ENCODE results near the gene SMARCC2. TPM values are rescaled to one million over a fixed set of nuclear protein-coding genes. Genes with fewer than 3 reads are reported as not detected.

SMARCC2 gene
- total and polyA plus RNA-seq, 9 of the 15 experiments (the other 6 are each of a cell fraction or from before 2014, with no cell fraction given): 11.9 to 86.0 (median 36.6) TPM

DNA sequence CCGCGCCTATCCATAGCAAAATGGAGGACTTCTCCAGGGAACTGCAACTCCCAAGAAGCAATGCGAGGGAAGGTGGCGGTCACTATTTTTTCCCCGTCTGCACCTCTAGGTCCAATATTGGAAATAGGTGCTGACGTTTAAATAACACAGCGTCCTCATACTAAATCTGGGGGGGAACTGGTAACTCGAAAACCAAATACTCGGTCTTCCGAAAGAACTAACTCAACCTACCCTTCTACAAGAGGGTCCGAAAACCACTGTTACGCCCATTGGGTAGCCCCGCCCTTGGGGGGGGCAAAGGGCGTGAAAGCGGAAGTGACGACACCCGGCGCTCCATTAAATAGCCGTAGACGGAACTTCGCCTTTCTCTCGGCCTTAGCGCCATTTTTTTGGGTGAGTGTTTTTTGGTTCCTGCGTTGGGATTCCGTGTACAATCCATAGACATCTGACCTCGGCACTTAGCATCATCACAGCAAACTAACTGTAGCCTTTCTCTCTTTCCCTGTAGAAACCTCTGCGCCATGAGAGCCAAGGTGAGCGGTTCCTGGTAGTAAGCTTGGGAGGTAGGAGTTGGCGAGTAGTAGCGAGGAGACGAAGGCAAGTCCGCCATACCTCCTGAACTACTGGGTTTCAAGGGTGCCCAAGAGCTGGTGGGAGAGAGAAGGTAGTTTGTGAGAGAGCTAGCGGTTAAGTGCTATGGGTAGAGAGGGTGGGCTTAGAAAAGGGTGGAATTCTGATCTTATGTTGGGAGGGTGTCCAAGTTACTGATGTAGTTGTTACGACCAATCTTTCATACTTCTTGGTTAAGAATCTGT, 72.8 kb downstream of the SMARCC2 start, which contains the start of gene RPL41 (continued):
- TF ChIP-seq, protein P1, sequence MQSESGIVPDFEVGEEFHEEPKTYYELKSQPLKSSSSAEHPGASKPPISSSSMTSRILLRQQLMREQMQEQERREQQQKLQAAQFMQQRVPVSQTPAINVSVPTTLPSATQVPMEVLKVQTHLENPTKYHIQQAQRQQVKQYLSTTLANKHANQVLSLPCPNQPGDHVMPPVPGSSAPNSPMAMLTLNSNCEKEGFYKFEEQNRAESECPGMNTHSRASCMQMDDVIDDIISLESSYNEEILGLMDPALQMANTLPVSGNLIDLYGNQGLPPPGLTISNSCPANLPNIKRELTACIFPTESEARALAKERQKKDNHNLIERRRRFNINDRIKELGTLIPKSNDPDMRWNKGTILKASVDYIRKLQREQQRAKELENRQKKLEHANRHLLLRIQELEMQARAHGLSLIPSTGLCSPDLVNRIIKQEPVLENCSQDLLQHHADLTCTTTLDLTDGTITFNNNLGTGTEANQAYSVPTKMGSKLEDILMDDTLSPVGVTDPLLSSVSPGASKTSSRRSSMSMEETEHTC (IDR thresholded peaks at IDR 0.05): no peak
- TF ChIP-seq, protein P2, sequence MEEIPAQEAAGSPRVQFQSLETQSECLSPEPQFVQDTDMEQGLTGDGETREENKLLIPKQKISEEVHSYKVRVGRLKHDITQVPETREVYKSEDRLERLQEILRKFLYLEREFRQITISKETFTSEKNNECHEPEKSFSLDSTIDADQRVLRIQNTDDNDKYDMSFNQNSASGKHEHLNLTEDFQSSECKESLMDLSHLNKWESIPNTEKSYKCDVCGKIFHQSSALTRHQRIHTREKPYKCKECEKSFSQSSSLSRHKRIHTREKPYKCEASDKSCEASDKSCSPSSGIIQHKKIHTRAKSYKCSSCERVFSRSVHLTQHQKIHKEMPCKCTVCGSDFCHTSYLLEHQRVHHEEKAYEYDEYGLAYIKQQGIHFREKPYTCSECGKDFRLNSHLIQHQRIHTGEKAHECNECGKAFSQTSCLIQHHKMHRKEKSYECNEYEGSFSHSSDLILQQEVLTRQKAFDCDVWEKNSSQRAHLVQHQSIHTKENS (CRISPR knock-in tag; IDR thresholded peaks at IDR 0.05): no peak
- peak; percentile 55 for TF ChIP-seq NELFE (IDR thresholded peaks at IDR 0.05; ENCODE audit: insufficient read depth, insufficient read length)
- TF ChIP-seq ESRRA (IDR thresholded peaks at IDR 0.05; ENCODE audit: borderline replicate concordance, low read depth): 0 out of 2 replicates have a peak, but pooled peaks have one; percentile 50
- TF ChIP-seq HDAC1 (IDR thresholded peaks at IDR 0.05): peak in 1 of 2 experiments; percentile 74; a peak in 3 of 4 replicates
- TF ChIP-seq SUPT5H (IDR thresholded peaks at IDR 0.05): peak; percentile 100
- TF ChIP-seq NCOA2 (IDR thresholded peaks at IDR 0.05; ENCODE audit: partially characterized antibody in 2 of 2): no peak
- peak; percentile 88 for TF ChIP-seq CBX1 (IDR thresholded peaks at IDR 0.05; ENCODE audit: low read depth)
- TF ChIP-seq, protein P3, sequence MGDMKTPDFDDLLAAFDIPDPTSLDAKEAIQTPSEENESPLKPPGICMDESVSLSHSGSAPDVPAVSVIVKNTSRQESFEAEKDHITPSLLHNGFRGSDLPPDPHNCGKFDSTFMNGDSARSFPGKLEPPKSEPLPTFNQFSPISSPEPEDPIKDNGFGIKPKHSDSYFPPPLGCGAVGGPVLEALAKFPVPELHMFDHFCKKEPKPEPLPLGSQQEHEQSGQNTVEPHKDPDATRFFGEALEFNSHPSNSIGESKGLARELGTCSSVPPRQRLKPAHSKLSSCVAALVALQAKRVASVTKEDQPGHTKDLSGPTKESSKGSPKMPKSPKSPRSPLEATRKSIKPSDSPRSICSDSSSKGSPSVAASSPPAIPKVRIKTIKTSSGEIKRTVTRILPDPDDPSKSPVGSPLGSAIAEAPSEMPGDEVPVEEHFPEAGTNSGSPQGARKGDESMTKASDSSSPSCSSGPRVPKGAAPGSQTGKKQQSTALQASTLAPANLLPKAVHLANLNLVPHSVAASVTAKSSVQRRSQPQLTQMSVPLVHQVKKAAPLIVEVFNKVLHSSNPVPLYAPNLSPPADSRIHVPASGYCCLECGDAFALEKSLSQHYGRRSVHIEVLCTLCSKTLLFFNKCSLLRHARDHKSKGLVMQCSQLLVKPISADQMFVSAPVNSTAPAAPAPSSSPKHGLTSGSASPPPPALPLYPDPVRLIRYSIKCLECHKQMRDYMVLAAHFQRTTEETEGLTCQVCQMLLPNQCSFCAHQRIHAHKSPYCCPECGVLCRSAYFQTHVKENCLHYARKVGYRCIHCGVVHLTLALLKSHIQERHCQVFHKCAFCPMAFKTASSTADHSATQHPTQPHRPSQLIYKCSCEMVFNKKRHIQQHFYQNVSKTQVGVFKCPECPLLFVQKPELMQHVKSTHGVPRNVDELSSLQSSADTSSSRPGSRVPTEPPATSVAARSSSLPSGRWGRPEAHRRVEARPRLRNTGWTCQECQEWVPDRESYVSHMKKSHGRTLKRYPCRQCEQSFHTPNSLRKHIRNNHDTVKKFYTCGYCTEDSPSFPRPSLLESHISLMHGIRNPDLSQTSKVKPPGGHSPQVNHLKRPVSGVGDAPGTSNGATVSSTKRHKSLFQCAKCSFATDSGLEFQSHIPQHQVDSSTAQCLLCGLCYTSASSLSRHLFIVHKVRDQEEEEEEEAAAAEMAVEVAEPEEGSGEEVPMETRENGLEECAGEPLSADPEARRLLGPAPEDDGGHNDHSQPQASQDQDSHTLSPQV (IDR thresholded peaks at IDR 0.05): peak; percentile 62; the same call in 1 of the 2 replicates
- TF ChIP-seq PRMT5 (CRISPR knock-in tag; IDR thresholded peaks at IDR 0.05): no peak
- TF ChIP-seq, protein P4, sequence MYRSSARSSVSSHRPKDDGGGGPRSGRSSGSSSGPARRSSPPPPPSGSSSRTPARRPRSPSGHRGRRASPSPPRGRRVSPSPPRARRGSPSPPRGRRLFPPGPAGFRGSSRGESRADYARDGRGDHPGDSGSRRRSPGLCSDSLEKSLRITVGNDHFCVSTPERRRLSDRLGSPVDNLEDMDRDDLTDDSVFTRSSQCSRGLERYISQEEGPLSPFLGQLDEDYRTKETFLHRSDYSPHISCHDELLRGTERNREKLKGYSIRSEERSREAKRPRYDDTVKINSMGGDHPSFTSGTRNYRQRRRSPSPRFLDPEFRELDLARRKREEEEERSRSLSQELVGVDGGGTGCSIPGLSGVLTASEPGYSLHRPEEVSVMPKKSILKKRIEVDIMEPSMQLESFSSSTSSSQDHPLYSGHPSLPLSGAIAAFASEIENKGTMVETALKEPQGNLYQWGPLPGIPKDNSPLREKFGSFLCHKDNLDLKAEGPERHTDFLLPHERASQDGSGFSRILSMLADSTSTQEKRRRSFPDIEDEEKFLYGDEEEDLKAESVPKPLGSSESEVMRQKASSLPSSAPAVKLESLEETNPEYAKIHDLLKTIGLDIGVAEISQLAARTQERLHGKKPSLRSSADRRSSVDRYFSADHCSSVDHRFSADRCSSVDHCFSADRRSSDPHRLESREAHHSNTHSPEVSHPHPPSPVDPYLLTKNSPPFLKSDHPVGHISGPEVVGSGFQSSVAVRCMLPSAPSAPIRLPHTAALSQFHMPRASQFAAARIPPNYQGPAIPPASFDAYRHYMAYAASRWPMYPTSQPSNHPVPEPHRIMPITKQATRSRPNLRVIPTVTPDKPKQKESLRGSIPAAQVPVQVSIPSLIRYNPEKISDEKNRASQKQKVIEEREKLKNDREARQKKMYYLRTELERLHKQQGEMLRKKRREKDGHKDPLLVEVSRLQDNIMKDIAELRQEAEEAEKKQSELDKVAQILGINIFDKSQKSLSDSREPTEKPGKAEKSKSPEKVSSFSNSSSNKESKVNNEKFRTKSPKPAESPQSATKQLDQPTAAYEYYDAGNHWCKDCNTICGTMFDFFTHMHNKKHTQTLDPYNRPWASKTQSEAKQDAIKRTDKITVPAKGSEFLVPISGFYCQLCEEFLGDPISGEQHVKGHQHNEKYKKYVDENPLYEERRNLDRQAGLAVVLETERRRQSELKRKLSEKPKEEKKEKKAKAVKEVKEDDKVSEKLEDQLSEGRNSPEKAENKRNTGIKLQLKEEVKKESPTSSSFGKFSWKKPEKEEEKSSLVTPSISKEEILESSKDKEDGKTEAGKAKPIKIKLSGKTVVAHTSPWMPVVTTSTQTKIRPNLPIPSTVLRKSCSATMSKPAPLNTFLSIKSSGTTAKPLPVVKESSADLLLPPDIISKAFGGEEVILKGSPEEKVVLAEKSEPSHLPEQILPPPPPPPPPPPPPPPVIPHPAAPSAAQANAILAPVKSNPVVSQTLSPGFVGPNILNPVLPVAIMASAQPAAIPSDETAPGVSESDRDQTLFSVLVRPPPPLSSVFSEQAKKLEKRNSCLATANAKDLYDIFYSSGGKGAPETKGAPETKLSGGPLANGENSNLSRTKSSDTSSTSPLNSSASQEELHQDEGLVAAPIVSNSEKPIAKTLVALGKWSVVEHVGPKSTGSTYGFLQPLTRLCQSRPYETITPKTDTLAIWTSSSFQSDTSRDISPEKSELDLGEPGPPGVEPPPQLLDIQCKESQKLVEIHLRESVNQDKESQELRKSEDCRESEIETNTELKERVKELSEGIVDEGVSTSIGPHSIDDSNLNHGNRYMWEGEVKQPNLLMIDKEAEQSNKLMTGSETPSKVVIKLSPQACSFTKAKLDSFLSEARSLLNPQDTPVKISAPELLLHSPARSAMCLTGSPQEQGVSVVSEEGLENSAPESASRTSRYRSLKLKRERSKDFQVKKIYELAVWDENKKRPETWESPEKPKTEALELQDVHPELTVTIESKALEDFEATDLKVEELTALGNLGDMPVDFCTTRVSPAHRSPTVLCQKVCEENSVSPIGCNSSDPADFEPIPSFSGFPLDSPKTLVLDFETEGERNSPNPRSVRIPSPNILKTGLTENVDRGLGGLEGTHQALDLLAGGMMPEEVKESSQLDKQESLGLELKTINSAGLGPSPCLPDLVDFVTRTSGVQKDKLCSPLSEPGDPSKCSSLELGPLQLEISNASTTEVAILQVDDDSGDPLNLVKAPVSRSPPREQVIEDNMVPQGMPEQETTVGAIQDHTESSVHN (IDR thresholded peaks at IDR 0.05; ENCODE audit: borderline replicate concordance in 1 of 2, low read depth in 1 of 2): peak in 1 of 2 experiments; percentile 84; a peak in 2 of 4 replicates

All from K562 (cell line).